Fibroblast of skin of left biceps (primary cell): ENCODE measurements around the gene SOX18.
A peak's percentile ranks its signal among the peaks of the same experiment; 100 is the strongest.
"Not testable (repeated sequence)": the region's sequence is repeated elsewhere in the genome, so short reads cannot be mapped to it uniquely, and the experiment has no call there.

ENCODE experiments used
- DNase-seq, 2 experiments: peaks; one replicate each; pipeline ENCODE4 v3.0.0-alpha.2; 2013; ENCODE audit warnings: low read depth in 2 of 2

SOX18 gene

DNA sequence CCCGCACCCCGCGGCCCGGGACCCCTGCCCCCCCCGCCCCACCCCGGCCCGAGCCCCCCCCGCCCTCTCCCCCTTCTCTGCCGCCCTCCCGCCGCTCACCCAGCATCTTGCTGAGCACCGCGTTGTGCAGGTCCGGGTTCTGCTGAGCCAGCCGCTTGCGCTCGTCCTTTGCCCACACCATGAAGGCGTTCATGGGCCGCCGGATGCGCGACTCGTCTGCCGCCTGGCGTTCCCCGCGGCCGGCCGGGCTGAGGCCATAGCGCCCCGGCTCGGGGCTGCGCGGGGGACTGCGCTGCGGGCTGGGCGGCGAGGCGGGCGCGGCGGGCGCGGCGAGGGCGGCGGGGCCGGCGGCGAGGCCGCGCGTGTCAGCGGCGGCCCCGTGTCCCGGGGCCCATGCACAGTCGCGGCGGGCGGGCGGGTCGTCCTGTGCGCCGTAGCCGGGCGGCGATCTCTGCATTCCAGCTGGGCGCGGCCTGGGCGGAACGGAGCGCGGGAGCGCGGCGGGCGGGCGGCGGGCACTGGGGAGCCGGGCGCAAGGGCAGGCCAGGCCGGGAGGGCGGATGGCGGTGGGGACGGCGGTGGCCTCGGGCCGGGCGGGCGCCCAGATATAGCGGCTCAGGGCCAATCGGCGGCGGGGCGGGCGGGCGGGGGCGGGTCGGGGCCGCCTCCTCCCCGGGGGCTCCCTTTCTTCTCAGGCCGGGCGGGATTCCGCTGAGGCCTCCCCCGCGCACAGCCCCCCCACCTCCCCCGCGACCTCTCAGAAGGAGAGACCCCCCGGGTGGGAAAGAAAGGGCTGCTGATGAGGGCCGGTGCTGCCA is at the start of gene SOX18:
Gene SOX18, minus strand, starts transcription at position 580 of the 818 bp plus-strand sequence. Its CDS starts 123 bp downstream, at position 457.
- no peak for DNase-seq

DNA sequence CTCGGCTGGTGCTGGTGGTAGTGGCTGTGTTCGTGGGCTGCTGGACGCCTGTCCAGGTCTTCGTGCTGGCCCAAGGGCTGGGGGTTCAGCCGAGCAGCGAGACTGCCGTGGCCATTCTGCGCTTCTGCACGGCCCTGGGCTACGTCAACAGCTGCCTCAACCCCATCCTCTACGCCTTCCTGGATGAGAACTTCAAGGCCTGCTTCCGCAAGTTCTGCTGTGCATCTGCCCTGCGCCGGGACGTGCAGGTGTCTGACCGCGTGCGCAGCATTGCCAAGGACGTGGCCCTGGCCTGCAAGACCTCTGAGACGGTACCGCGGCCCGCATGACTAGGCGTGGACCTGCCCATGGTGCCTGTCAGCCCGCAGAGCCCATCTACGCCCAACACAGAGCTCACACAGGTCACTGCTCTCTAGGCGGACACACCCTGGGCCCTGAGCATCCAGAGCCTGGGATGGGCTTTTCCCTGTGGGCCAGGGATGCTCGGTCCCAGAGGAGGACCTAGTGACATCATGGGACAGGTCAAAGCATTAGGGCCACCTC is 49.1 kb upstream of the SOX18 start:
- no peak for DNase-seq

DNA sequence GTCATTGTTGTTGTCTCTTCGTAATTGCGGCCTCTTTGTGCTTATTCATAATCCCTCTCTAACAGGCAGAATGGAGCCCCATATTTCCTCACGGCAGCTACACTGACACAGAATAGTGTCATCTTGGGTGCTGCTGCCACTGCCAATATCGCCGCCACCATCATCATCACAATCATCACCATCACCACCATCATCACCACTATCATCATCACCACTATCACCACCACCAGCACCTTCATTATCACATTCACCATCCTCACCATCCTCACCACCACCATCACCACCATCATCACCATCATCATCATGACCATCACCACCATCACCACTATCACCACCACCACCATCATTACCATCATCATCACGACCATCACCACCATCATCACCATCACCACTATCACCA is 47.1 kb upstream of the SOX18 start:
- DNase-seq, result no peak

DNA sequence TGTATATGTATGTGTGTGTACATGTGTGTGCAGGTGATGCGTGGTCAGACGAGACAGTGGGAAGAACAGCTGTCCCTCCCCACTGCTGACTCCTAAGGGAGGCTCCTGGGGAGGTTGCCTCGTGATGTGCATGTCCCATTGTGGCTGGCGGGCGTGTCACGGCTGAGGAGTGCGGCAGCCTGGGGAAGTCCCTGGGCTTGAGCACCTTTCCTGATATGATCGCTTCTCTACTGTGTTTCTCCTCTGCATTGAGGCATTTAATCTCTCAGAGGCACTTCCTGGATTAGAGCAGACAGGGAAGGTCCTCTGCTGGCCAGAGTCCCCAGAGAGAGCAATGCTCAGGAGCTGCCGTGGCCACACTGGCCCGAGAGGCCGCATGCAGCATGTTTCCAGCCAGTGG is 46.5 kb upstream of the SOX18 start:
- no peak for DNase-seq

DNA sequence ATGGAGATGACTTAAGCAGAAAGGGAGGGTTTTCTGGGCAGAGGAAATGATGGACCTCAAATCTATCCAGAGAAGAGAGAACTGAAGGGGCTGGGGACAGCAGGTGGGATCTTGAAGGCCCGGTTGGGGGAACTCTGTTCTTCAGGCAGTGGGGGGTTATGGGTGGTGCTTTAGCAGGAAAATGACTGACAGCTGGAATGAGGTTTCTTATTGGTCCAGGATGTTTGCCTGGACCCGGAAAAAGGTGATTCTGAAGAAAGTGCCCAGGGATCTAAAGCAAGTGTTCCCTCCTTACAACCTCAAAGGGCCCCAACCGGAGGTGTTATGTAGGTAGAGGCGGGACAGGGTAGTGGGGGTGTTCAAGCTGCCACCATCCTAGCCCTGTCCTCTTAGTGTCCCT is 46.0 kb upstream of the SOX18 start:
- DNase-seq, result no peak

DNA sequence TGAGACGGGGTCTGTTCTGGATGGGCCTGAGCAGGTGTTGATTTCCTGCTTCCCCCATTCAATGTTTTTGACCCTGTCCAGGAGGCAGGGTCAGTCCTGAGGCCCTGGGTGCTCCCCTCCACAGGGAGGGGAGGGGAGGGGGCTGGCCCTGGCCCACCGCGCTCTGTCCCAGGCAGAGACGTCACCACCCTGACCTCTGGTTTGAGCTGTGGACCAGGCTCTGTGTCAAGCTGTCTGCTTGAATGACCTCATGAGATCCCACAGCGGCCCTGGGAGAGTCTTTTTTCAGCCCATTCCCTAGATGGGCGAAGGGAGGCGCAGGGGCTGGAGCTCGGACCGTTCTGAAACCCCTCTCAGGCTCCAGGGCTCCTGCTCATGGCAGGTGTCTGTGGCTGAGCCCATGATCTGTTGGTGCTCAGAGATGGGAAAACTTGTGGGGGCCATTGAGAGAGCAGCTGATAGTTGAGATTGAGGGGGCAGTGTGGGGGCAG is 43.6 kb upstream of the SOX18 start:
- no peak for DNase-seq

DNA sequence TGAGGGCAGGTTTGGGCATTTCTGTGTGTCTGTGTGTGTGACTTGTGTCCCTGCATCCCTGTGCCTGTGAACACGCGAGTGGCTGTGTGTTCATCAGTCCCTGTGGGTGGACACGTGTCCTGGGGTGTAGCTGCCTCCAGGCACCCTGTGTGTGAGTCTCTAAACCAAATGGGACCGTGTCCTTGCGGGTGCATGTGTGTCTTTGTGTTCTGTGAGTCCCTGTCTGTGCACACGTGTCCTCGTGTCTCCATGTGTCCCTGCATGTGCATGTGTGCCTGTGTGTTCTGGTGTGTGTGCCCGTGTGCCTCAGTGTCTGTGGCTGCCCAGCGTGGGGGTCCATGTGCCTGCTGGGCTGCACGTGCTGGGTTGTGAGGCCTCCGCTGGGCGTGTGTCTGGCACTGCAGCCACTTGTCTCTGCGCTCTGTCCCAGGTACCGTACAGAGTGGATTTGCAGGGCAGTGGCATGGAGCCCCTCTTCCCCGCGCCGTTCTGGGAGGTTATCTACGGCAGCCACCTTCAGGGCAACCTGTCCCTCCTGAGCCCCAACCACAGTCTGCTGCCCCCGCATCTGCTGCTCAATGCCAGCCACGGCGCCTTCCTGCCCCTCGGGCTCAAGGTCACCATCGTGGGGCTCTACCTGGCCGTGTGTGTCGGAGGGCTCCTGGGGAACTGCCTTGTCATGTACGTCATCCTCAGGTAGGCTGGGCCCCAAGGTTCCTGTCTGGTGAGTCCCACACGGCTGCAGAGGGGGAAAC is 43.0 kb upstream of the SOX18 start:
- DNase-seq, result no peak

DNA sequence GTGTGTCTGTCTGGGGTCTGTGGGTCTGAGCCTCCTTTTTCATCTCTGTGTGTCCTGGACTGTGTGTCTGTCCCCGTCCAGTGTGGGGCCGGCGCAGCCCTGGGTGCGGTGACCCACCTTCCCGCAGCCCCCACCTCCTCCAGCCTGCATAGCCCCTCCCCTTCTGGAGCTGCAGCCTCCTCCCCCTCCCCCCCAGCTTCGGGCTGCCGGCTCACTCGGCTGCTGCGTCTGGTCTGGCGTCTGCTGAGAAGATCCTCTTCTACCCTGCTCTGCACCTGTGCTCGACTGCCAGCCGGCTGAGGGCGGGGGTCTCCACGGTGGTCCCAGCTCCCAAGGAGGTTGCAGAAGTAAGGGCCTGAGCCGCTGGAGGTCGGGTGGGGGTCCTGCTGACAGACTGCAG is 42.3 kb upstream of the SOX18 start:
- DNase-seq, result no peak

DNA sequence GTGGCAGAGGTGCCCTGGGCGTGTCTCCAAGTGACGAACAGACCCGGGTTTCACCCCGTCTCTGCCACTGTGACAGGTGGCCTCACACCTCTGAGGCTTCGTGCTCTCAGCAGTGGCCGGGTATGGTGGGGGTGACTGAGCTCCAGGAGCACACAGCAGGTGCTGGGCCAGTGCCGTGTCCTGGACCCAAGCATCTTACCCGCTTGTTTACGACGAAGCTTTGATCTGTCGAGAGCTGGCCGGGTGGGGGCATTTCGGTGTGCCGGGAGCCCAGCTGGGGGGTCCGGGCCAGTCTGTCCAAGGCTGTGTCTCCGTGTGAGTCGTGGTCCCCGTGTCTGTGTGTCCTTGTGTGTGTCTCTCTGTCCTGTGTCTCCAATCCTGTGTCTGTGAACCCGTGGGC is 41.9 kb upstream of the SOX18 start:
- no peak for DNase-seq

DNA sequence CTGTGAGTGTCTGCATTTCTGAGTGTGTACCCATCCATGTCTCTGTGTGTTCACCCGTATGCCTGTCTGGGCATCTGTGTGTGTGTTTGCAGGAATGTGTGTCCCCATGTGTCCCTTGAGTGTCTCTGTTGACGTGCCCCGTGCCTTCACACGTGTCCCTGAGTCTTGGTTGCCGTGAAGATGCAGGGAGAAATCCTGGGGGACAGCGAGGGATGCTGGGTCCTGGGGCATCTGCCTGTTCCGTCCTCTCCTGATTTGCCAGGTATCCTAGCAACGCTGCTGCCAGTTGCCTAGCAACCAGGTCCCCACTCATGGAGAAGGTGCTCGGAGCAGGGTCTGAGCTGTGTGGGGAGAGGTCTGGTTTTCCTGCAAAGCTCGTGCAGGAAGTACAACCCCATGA is 40.7 kb upstream of the SOX18 start:
- no peak for DNase-seq

DNA sequence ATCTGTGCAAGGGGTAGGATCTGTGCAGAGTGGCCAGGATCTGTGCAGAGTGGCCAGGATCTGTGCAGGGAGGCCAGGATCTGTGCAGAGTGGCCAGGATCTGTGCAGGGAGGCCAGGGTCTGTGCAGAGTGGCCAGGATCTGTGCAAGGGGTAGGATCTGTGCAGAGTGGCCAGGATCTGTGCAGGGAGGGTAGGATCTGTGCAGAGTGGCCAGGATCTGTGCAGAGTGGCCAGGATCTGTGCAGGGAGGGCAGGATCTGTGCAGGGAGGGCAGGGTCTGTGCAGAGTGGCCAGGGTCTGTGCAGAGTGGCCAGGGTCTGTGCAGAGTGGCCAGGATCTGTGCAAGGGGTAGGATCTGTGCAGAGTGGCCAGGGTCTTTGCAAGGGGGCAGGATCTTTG is 39.1 kb upstream of the SOX18 start:
- not testable (repeated sequence) for DNase-seq

DNA sequence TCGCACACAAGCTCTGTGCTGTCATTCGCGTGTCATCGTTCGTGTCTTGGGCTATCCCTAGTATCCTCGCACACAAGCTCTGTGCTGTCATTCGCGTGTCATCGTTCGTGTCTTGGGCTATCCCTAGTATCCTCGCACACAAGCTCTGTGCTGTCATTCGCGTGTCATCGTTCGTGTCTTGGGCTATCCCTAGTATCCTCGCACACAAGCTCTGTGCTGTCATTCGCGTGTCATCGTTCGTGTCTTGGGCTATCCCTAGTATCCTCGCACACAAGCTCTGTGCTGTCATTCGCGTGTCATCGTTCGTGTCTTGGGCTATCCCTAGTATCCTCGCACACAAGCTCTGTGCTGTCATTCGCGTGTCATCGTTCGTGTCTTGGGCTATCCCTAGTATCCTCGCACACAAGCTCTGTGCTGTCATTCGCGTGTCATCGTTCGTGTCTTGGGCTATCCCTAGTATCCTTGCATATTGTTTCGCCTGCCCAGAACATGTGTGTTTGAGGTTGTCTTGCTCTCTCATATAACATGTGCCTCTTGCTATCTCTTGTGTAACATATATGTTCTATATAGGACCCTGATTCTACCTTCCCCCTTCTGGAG is 37.9 kb upstream of the SOX18 start:
- not testable (repeated sequence) for DNase-seq

DNA sequence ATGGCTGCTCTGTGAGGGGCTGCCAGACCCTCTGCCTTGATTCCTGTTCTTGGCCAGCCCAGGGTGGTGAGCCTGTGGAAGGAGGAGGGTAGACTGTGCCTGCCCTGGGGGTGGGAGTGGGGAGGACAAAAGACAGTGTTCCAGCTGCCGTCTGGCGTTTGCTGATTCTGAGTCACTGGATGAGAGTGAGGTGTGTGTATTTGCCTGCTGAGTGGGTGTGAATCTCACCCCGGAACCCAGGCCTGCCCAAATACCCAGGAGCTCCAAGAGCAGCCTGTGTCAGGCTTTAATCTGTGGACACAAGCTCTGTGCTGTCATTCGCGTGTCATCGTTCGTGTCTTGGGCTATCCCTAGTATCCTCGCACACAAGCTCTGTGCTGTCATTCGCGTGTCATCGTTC is 37.4 kb upstream of the SOX18 start:
- DNase-seq, result no peak

DNA sequence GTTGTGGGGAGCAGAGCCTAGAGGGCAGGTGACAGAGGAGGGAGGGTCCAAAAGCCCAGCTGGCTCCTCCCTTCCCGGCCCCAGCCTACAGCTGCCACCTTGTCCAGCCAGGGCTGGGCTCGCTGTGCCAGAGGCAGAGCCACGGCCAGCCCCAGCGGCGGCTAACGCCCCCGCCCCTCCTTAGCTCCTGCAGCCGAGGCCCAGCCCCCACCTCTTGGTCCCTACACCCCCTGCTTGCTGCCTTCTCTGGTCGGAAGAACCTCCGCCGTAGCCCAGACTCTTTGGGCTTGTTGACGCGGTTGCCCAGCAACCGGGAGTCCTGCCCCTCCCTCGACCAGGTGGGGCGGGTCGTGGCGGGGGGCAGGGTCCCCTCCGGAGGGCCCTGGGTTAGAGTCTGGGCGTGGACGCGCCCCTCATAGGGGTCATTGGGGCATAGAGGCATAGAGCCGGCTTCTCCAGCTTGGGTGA is 35.3 kb upstream of the SOX18 start:
- DNase-seq, result no peak

DNA sequence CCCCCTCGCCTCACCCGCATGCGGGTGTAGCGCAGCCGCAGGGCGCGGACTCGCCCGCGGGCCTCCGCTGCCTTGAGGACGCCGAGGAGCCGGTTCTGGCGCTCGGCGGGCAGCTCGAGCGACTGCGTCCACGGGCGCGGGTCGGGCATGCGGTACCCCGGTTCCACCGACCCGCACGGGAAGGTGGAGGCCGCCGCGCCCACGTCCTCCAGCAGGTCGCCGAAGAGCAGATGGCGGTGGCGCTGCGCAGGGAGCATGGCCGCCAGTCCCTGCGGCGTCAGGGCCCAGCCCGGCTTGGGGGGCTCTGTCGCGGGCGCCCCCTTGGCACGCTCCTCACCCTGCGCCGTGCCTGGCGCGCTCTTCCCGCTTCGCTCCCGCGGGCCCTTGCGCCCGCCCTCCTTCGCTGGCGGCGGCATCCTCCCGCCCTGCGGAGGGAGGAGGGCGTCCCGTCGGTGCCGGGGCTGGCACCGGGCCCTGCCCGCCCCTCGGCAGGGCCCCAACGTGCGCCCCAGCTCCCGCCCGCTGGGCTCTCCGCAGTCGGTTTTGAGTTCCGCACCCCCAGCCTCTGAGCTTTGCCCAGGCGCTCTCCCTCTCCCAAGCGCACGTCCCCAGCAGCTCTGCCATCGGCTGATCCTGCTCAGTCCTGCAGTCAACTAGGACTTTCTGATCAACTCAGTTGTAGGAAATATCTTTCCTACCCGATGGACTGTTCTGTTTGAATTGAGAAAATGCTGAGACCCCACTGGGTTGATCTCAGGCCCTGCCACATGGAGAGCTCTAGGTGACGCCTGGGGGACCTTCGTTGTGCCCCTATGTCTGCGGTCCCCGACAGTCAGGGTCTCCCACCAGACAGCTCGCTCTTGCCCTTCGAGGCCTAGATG is 34.6 kb upstream of the SOX18 start, which contains the start of gene LKAAEAR1:
Gene LKAAEAR1, minus strand, starts transcription at position 595 of the 881 bp plus-strand sequence. Its CDS starts 179 bp downstream, at position 416.
- no peak for DNase-seq

DNA sequence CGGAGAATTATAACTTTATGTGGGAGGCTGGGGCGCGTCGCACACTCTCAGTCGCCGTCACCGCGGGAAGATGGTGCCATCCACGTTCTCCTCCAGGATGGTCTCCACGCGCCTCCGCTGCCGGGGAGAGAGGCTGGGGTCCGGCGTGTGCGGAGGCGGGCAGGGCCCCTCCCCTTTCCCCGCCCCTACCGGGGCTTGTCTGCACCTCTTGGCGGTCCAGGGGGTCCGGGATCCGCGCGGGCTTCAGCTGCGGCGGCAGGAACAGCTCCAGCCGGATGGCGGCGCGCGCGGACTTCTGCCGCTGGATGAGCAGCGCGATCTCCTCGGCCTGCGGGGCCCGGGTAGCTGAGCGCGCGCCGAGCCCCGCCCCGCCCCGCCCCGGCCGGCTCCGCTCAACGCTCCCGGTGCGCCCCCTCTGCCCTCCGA is 34.0 kb upstream of the SOX18 start:
- DNase-seq, result peak; percentile 17 to 26

DNA sequence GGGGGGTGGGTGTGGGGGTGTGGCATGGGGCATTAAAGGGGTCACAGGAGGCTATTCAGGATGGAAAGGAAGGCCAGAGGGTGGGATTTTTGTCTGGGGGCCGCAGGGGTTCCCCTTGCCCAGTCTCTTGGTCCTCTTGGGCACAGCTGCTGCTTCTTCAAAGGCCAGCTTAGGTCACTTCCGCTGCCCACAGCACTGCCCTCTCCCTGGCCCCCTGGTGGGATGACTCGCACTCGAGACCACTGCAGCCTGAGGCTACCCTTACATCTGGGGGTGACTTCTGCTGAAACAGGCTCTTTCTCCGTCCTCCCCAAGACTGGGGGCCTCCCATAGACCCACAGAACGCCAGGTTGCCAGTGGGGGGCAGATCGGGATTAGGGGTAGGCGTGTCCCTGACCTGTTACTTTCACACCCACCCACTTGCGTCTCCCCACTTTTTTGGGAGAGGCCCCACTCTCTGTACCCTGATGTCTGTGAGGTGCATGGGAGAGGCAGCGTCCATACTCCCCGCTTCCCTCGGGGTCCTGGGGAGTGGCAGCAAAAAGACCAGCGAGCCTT is 33.5 kb upstream of the SOX18 start:
- DNase-seq, result no peak

DNA sequence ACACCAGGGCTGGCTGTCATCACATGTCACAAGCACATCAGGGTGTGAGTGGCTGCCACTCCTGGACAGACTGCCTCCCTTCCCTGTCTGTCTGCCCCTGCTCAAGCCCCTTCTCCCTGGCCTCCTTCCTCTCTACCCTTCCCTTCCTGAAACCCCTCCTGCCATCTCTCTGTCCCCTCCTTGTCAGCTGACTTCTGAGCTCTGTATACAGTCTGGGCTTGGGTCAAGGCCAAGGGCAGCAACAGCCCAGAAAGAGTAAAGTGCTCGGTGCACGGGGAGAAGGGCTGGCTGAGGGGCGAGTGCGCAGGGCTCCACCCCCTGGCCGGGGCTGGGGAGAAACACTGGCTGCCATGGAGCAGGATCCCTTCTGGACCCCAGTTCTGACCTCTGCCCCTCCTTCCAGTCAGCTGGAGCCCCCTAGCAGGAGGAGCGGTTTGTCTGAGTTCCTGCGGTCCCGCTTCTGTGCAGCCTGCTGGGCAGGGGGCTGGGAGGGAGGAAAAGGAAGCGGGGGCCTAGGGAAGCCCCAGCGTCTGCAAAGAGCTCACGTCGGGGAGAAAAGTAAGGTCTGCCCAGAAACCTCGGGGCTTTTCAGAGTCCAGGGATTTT is 32.8 kb upstream of the SOX18 start:
- DNase-seq, result no peak

DNA sequence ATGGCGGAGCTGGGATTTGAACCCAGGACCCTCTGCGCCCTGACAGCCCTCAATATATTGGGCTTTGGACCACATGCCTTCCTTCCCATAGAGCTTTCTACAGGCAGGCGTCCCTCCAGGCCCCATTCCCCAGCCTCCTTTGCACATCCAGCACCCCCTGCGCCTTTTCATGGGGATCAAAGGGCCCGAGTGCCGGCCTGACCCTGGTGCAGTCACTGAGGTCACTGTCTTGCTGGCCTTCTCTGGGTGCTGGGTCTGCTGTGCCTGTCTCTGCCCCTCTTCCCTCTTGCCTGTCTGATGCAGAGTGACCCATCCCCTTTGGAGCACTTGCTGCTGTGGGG is 32.2 kb upstream of the SOX18 start:
- DNase-seq, result no peak
